Choroid plexus epithelial cell (primary cell): Measurements from ENCODE around the gene GPR39.

Experiments
- DNase-seq: peaks from one replicate; pipeline ENCODE4 v3.0.0-alpha.2; 2010; ENCODE audit warnings: low read depth
- H3K4me3 ChIP-seq: 2 replicates; pipeline ENCODE4 v1.5.1; 2011; ENCODE audit warnings: low read depth, mild to moderate bottlenecking, control low read depth, low read length, moderate library complexity
- CTCF ChIP-seq: conservative IDR thresholded peaks from 2 replicates; pipeline ENCODE4 v1.5.1; 2011; ENCODE audit warnings: low read depth, mild to moderate bottlenecking, control low read depth, inconsistent platforms, low read length, moderate library complexity

The GPR39 gene

DNA sequence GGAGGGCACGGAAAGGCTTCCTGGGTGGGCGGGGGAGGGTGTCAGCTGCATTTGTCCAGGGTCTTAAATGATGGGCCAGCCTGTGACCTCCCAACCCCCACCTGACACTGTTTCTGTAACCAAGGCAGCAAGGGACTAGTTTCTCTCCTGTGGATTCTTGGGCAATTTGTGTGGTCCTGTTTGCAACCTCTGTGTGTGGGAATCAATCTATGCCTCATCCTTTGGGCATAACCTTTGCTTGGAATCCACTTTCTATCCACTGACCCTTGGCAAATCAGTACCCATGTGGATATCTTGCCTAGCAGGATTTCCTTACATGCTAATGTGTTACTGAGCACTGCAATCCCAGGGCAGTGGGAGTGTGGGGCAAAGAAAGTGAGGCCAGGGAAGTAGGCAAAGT is 54.1 kb downstream of the GPR39 start:
- TF ChIP-seq CTCF: no peak
- no peak for DNase-seq
- H3K4me3 ChIP-seq: no peak overlapping the region

DNA sequence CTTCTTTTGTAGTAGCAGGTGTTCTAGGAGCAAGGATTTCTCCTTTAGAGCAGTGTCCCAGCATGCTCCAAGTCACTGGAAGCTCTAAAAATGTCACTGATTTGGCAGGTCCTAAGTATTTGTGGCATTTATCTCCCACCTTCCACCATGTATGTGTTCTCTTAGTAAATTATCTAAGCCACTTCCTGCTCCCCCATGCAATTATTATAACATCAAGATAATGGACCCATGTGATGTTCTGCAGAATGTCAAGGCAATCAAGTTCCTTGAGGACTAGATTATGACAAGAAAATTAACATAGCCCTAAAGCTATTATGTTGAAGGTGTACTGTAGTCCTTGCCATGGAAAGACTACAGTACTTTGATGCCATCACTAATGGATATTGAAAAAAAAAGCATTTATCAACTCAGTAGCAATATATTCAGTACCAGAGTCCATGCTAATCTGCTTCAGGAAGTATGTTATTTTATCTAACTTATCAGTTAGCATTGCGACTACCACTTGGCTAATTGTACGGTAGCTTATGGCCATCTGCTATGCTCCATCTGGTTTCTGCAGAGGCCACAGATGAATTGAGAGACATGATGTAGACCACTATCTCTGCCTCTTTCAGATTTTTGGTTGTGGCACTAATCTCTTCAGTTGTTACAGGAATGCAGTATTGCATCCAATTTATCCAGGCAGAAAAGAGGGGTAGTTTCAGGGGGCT is 56.7 kb downstream of the GPR39 start:
- no peak for DNase-seq
- H3K4me3 ChIP-seq: no peak overlapping the region
- TF ChIP-seq CTCF: no peak

GRCh38 chr2:132475615-132476014 is 59.0 kb downstream of the GPR39 start:
- DNase-seq: no peak
- H3K4me3 ChIP-seq: no peak overlapping the region
- no peak for TF ChIP-seq CTCF

DNA sequence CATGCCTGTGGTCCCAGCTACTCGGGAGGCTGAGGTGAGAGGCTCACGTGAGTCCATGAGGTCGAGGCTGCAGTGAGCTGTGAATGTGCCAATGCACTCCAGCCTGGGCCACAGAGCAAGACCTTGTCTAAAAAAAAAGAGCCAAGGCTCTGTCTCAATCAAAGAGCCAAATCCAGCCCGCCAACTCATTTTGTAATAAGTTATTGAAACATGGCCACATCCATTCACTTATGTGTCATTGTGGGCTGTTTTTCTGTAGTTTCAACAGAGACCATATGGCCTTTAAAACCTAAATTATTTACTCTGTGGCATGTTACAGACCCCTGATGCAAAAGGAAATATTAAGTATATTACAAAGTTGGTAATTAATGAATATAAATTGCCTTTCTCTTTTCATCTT is 60.8 kb downstream of the GPR39 start:
- TF ChIP-seq CTCF: no peak
- H3K4me3 ChIP-seq: no peak overlapping the region
- DNase-seq: no peak

GRCh38 chr2:132477962-132478361 is 61.4 kb downstream of the GPR39 start:
- peak; percentile 4 for DNase-seq
- H3K4me3 ChIP-seq: no peak overlapping the region
- TF ChIP-seq CTCF: no peak

DNA sequence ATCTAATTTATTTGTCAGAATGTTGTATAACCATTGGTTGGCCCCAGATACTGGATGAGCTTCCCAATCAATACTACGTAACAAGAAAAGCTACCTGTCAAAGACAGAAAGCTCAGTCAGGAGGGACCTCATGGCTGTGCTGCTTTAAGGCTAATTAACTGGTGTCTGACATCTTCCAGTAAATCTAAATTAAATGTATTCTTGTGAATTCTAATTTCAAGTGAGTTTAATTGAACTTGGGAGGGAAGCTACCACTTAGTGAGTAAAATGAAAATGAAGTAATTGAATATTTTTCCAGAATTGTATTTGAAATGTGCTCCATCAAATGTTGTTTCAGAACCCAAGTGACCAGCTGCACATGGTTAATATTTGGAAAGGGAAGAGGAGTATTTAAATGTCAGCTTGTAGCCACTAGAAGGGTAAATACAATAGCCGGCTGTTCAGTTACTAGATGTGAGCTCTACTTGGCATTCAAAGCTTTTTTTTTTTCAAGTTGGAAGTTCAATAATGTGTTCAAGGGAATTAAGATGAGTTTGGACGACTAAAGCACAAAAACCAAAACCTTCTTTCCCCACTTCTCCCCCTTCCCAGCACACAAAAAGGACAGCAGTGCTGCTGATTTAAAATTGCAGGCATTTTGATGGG is 62.0 kb downstream of the GPR39 start:
- DNase-seq: no peak
- H3K4me3 ChIP-seq: no peak overlapping the region
- no peak for TF ChIP-seq CTCF

- H3K4me3 ChIP-seq: no peak overlapping the region
- no peak for TF ChIP-seq CTCF
- DNase-seq: no peak
Observed at GRCh38 chr2:132479155-132479554, 62.5 kb downstream of the GPR39 start.
